SU-DHL-6 (cell line): ENCODE results near the gene PTPN20.

Experiments used
- CTCF ChIP-seq: fragments of 200-600 bp; sonication (generic); IDR thresholded peaks from one replicate; pipeline ENCODE4 v1.5.1; 2017; ENCODE audit warnings: antibody characterized with exemption, mild to moderate bottlenecking, low read length, moderate library complexity; ENCODE audit not compliant: insufficient read depth, poor library complexity, severe bottlenecking
- EZH2phosphoT487 ChIP-seq: fragments of 200-600 bp; sonication (generic), shearing (Covaris generic); conservative IDR thresholded peaks from 2 replicates; pipeline ENCODE4 v1.6.1; 2018; ENCODE audit warnings: mild to moderate bottlenecking, antibody characterized with exemption, low read length, moderate library complexity, mixed read lengths

GRCh38 chr10:47040041-47040491 is 128.8 kb downstream of the PTPN20 start:
- no peak for TF ChIP-seq CTCF
- TF ChIP-seq EZH2phosphoT487: no peak
